DND-41 (cell line): ENCODE results near the gene FGF5.

Experiments
- ATAC-seq: fragments of 200-7000 bp; cut with Tn5 transposase; 3 replicates; pipeline ENCODE4 v1.9.1; 2021; ENCODE audit warnings: low read depth; ENCODE audit not compliant: insufficient read depth
- DNase-seq: peaks from one replicate; pipeline ENCODE4 v3.0.0-alpha.2; 2020
- H2AFZ ChIP-seq: 2 replicates; pipeline ENCODE4 v1.6.0; 2012; ENCODE audit warnings: low read depth, low read length
- H3K27ac ChIP-seq: 2 replicates; pipeline ENCODE4 v1.5.1; 2012; ENCODE audit warnings: low read length, inconsistent platforms
- H3K27me3 ChIP-seq: fragments of 200-600 bp; sonication (generic); 2 replicates; pipeline ENCODE4 v1.6.0; 2012; ENCODE audit warnings: low read length, mild to moderate bottlenecking, inconsistent platforms; ENCODE audit not compliant: insufficient read depth, poor library complexity
- H3K36me3 ChIP-seq: 2 replicates; pipeline ENCODE4 v1.5.1; 2012; ENCODE audit warnings: low read length, inconsistent platforms; ENCODE audit not compliant: insufficient read depth
- H3K4me1 ChIP-seq: 2 replicates; pipeline ENCODE4 v1.5.1; 2012; ENCODE audit warnings: mild to moderate bottlenecking, low read length; ENCODE audit not compliant: insufficient read depth
- H3K4me2 ChIP-seq: 2 replicates; pipeline ENCODE4 v1.6.0; 2012; ENCODE audit warnings: mild to moderate bottlenecking, moderate library complexity, low read length, inconsistent platforms; ENCODE audit not compliant: insufficient read depth
- H3K4me3 ChIP-seq, 2 experiments: fragments of 200-600 bp in 1 of 2; shearing (Covaris generic) in 1 of 2; 2 replicates each; pipeline ENCODE4 v1.5.1; 2012 to 2016; ENCODE audit warnings: inconsistent platforms in 2 of 2, low read length in 2 of 2, mild to moderate bottlenecking in 2 of 2, low read depth in 1 of 2, moderate library complexity in 1 of 2
- H3K79me2 ChIP-seq: 2 replicates; pipeline ENCODE4 v1.6.0; 2012; ENCODE audit warnings: low read length, inconsistent platforms; ENCODE audit not compliant: insufficient read depth
- H3K9ac ChIP-seq: 2 replicates; pipeline ENCODE4 v1.6.0; 2012; ENCODE audit warnings: low read depth, mild to moderate bottlenecking, inconsistent platforms, low read length, moderate library complexity
- H3K9me3 ChIP-seq: 2 replicates; pipeline ENCODE4 v1.5.1; 2012; ENCODE audit warnings: low read length, moderate library complexity, mild to moderate bottlenecking, inconsistent platforms; ENCODE audit not compliant: insufficient read depth, severe bottlenecking
- H4K20me1 ChIP-seq: 2 replicates; pipeline ENCODE4 v1.6.0; 2012; ENCODE audit warnings: low read length; ENCODE audit not compliant: insufficient read depth
- CTCF ChIP-seq: IDR thresholded peaks from 2 replicates; pipeline ENCODE4 v1.5.1; 2012; ENCODE audit warnings: borderline replicate concordance, low read length, moderate library complexity, mild to moderate bottlenecking; ENCODE audit not compliant: poor library complexity, severe bottlenecking; ENCODE audit errors: extremely low read depth
- EZH2 ChIP-seq: IDR thresholded peaks from 3 replicates; pipeline ENCODE4 v1.6.1; 2012; ENCODE audit warnings: borderline replicate concordance, low read depth, mild to moderate bottlenecking, moderate library complexity, low read length, inconsistent platforms; ENCODE audit not compliant: severe bottlenecking

FGF5 gene

GRCh38 chr4:80294206-80294605 is 27.7 kb downstream of the FGF5 start:
- H4K20me1 ChIP-seq: no peaks in the 10 kb centered on the region
- DNase-seq: no peak
- no peak for TF ChIP-seq EZH2
- TF ChIP-seq CTCF: no peak
- H3K36me3 ChIP-seq: no peaks in the 10 kb centered on the region
- no peaks in the 10 kb centered on the region for H3K79me2 ChIP-seq
- ATAC-seq: no peak
- no peaks in the 10 kb centered on the region for H3K9me3 ChIP-seq
- no peak overlapping the region for H3K4me2 ChIP-seq
- no peak overlapping the region for H3K27ac ChIP-seq
- no peaks in the 10 kb centered on the region for H3K27me3 ChIP-seq
- H3K9ac ChIP-seq: no peak overlapping the region
- no peak overlapping the region for H2AFZ ChIP-seq
- H3K4me1 ChIP-seq: no peaks in the 10 kb centered on the region
- no peak overlapping the region for H3K4me3 ChIP-seq

- Histone ChIP-seq H3K9ac (no peak overlapping the region), H3K27ac (no peak overlapping the region), H3K4me2 (no peak overlapping the region), H3K9me3 (no peaks in the 10 kb centered on the region), H3K27me3 (no peaks in the 10 kb centered on the region), H3K36me3 (no peaks in the 10 kb centered on the region), H4K20me1 (no peaks in the 10 kb centered on the region), H2AFZ (no peak overlapping the region), H3K79me2 (no peaks in the 10 kb centered on the region), H3K4me3 (no peak overlapping the region), H3K4me1 (no peaks in the 10 kb centered on the region)
- TF ChIP-seq EZH2: no peak
- no peak for TF ChIP-seq CTCF
- DNase-seq (no peak), ATAC-seq (no peak)
Observed at GRCh38 chr4:80295336-80295735, 28.9 kb downstream of the FGF5 start.

DNA sequence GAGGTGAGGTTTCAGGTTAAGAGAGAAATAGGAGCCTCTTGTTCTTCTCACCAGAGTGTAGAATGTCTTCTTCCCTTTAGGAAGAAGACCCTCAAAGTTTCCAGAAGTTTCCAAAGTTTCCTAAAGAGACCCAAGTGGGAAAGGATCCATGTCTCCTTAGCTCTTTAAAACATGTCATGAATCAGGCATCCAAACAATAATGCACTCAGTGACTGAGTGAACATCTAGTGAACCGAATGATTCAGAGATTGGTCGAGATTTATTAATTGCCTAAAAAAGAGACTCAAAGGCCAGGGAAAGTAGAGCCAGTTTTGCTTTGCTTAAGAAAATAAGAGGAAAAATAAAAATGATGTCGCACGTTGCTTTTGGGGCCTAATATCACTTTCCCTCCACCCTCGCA is 29.4 kb downstream of the FGF5 start:
- no peak for TF ChIP-seq EZH2
- no peak for TF ChIP-seq CTCF
- H3K4me3 ChIP-seq: no peak overlapping the region
- H3K79me2 ChIP-seq: no peaks in the 10 kb centered on the region
- no peaks in the 10 kb centered on the region for H3K4me1 ChIP-seq
- no peak for DNase-seq
- H3K27me3 ChIP-seq: no peaks in the 10 kb centered on the region
- no peak overlapping the region for H3K4me2 ChIP-seq
- no peaks in the 10 kb centered on the region for H4K20me1 ChIP-seq
- no peak overlapping the region for H3K27ac ChIP-seq
- no peak for ATAC-seq
- H3K9me3 ChIP-seq: no peaks in the 10 kb centered on the region
- H3K9ac ChIP-seq: no peak overlapping the region
- H3K36me3 ChIP-seq: no peaks in the 10 kb centered on the region
- H2AFZ ChIP-seq: no peak overlapping the region

DNA sequence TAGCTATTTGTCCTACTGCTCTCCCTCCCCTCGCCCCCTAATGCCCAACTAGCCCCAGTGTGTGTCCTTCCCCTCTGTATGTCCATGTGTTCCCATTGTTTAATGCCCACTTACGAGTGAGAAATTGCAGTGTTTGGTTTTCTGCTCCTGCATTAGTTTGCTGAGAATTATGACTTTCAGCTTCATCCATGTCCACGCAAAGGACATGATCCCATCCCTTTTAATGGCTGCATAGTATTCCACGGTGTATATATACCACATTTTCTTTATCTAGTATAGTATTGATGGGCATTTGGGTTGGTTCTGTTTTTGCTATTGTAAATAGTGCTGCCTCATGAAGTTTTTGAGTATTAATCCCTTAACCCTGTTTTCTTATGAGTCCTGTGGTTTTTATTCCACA is 35.4 kb downstream of the FGF5 start:
- Histone ChIP-seq H3K9me3 (no peaks in the 10 kb centered on the region), H3K27ac (no peak overlapping the region), H3K79me2 (no peaks in the 10 kb centered on the region), H4K20me1 (no peaks in the 10 kb centered on the region), H2AFZ (no peak overlapping the region), H3K36me3 (no peaks in the 10 kb centered on the region), H3K4me1 (no peaks in the 10 kb centered on the region), H3K4me3 (no peak overlapping the region), H3K4me2 (no peak overlapping the region), H3K27me3 (peaks cover 7% of the 10 kb centered on the region), H3K9ac (no peak overlapping the region)
- TF ChIP-seq EZH2 (no peak), CTCF (no peak)
- ATAC-seq (no peak), DNase-seq (no peak)
